Stimulated activated CD4-positive, alpha-beta T cell treated with anti-CD3 and anti-CD28 coated beads, Interleukin-15, amount 100 ng/mL, for 24 hours (primary cell): ENCODE results near the gene SGCA.
A peak's percentile ranks its signal among the peaks of the same experiment; 100 is the strongest.

Source experiments
- DNase-seq: peaks from one replicate; pipeline ENCODE4 v3.0.0-alpha.2; 2020

Gene SGCA

GRCh38 chr17:50165867-50166517, at the start of gene SGCA:
Gene SGCA, plus strand, starts transcription at chr17:50166005. Its CDS starts 36 bp downstream, at chr17:50166041.
- no peak for DNase-seq

- peak; percentile 77 for DNase-seq
These were observed 48.4 kb upstream of the SGCA start for GRCh38 chr17:50117202-50118051.

GRCh38 chr17:50118076-50118827, 47.6 kb upstream of the SGCA start:
- no peak for DNase-seq

- DNase-seq, result no peak
These were observed 47.0 kb upstream of the SGCA start for GRCh38 chr17:50118828-50119218.

- no peak for DNase-seq
These were observed 45.1 kb upstream of the SGCA start for GRCh38 chr17:50120475-50121253.

- no peak for DNase-seq
These were observed 42.9 kb upstream of the SGCA start for GRCh38 chr17:50122945-50123344.

- DNase-seq, result no peak
These were observed 42.0 kb upstream of the SGCA start for GRCh38 chr17:50123649-50124349.

GRCh38 chr17:50125420-50125997, 40.3 kb upstream of the SGCA start:
- no peak for DNase-seq

- no peak for DNase-seq
These were observed 38.0 kb upstream of the SGCA start for GRCh38 chr17:50127697-50128361.

GRCh38 chr17:50128441-50129352, 37.1 kb upstream of the SGCA start:
- no peak for DNase-seq

- no peak for DNase-seq
These were observed 36.5 kb upstream of the SGCA start for GRCh38 chr17:50129353-50129727.

- DNase-seq, result peak; percentile 47
These were observed 35.9 kb upstream of the SGCA start, which contains the start of gene SAMD14 for GRCh38 chr17:50129728-50130558. Gene SAMD14, minus strand, starts transcription at chr17:50130160. Its CDS starts 5,201 bp downstream, at chr17:50124959.

- DNase-seq, result peak; percentile 30
These were observed 35.1 kb upstream of the SGCA start for GRCh38 chr17:50130559-50131305.

- DNase-seq, result no peak
These were observed 33.6 kb upstream of the SGCA start for GRCh38 chr17:50132104-50132794.

- DNase-seq, result no peak
These were observed 32.6 kb upstream of the SGCA start for GRCh38 chr17:50133028-50133768.

- no peak for DNase-seq
These were observed 32.1 kb upstream of the SGCA start for GRCh38 chr17:50133769-50134099.
